ENCODE data around the gene RXRA. TPM values are rescaled to one million over a fixed set of nuclear protein-coding genes. Genes with fewer than 3 reads are reported as not detected.

RXRA gene
- total RNA-seq, 4 donors from 2014 or later: 17.1 to 84.6 (median 24.0) TPM

GRCh38 chr9:134286471-134287245 is 39.6 kb upstream of the RXRA start:
- intact Hi-C loops (cut with DNase I; ENCODE audit: low total_unique reads): no loop called here
- H3K4me1 ChIP-seq: peaks cover 0 to 10% of the 10 kb centered on the region in 2 donors
- no peak overlapping the region for H3K27ac ChIP-seq
- TF ChIP-seq POLR2A (IDR thresholded peaks at IDR 0.05): no peak
- TF ChIP-seq CTCF (IDR thresholded peaks at IDR 0.05): no peak
- DNase-seq: no peak
- H3K27me3 ChIP-seq: no peaks in the 10 kb centered on the region
- no peaks in the 10 kb centered on the region for H3K9me3 ChIP-seq
- no peaks in the 10 kb centered on the region for H3K36me3 ChIP-seq
- H3K4me3 ChIP-seq: no peak overlapping the region

DNA sequence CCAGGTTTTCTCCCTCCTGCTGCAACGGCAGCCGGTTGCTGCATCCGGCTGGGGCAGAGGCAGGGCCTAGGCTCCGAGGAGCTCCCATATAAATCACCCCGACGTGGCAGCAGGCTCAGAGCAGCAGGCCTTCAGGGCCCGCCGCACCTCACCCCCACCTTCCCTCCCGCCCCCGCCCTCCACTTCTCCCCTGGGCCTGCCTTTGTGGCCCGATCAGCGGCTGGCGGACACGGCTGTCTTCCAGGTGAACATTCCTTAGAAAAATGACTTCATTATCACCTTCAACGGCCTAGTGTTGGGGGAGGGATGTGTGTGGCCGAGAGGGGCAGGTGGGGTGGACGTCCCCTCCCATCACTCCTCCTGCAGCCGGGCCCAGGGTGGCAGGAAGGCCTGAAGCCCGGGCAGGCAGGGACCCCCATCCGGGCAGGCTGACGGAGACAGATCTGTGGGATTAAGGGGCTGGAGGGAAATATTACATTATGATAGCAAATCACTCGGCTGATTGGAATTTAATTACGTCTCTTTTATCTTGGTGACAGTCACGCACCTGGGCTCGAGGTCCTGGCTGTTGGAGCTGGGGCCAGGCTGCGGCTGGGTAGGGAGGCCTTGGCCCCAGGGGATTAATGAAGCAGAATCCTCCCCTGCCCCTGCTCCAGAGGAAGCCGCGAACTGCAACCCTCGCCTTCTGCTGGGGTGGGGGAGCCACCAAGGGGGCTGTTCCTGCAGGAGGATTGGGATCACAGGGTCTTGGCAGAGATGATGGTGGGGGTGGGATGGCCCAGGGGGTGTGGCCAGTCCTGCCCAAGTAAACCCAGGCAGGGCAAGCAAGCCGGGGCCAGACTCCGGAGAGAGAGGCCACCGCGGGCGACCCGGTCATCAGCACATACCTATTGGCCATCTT is 38.4 kb upstream of the RXRA start:
- Histone ChIP-seq H3K4me1 (peaks cover 0 to 10% of the 10 kb centered on the region in 2 donors), H3K27me3 (no peaks in the 10 kb centered on the region), H3K36me3 (no peaks in the 10 kb centered on the region), H3K9me3 (no peaks in the 10 kb centered on the region), H3K4me3 (no peak overlapping the region), H3K27ac (no peak overlapping the region)
- DNase-seq: no peak
- TF ChIP-seq POLR2A (IDR thresholded peaks at IDR 0.05) (no peak), CTCF (IDR thresholded peaks at IDR 0.05) (no peak)
- intact Hi-C loops (cut with DNase I; ENCODE audit: low total_unique reads): no loop called here

GRCh38 chr9:134288746-134289145 is 37.5 kb upstream of the RXRA start:
- Histone ChIP-seq H3K36me3 (no peaks in the 10 kb centered on the region), H3K27ac (no peak overlapping the region), H3K9me3 (no peaks in the 10 kb centered on the region), H3K4me1 (peaks cover 0 to 8% of the 10 kb centered on the region in 2 donors), H3K4me3 (no peak overlapping the region), H3K27me3 (no peaks in the 10 kb centered on the region)
- TF ChIP-seq CTCF (IDR thresholded peaks at IDR 0.05) (no peak), POLR2A (IDR thresholded peaks at IDR 0.05) (no peak)
- no peak for DNase-seq
- intact Hi-C loops (cut with DNase I; ENCODE audit: low total_unique reads): no loop called here

DNA sequence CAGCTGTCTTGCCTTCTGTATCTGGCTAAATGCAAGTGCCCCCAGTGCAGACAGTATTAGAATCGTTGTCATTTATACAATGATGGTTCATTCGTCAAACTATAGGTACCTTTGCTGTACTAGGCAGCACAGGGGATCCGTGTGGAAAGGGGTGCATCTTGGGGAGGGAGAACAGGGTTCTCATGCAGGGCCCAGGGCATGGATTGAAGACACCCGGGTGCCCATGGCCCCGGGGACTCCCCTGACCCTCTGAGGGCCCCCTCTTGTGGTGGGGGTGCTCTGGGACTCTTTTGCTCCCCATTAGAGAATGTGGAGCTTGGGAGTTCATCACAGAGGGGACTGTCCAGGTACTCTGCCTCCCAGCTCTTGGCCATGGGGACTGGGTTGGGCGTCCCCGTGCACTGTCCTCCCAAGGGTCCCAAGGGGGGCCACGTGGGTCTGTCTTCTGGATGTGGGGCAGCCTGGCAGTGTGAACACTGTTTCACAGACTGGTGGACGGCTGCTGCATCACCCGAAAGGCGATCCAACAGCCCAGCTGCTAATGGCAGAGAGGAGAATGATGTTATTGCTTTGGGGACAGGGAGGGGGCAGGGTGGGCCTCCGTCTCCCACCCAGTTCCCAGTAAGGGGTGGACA is 36.9 kb upstream of the RXRA start:
- TF ChIP-seq POLR2A (IDR thresholded peaks at IDR 0.05): no peak
- TF ChIP-seq CTCF (IDR thresholded peaks at IDR 0.05): no peak
- H3K27ac ChIP-seq: no peak overlapping the region
- peaks cover 0 to 10% of the 10 kb centered on the region in 2 donors for H3K4me1 ChIP-seq
- intact Hi-C loops (cut with DNase I; ENCODE audit: low total_unique reads): no loop called here
- DNase-seq: no peak
- H3K9me3 ChIP-seq: no peaks in the 10 kb centered on the region
- H3K27me3 ChIP-seq: no peaks in the 10 kb centered on the region
- H3K4me3 ChIP-seq: no peak overlapping the region
- H3K36me3 ChIP-seq: no peaks in the 10 kb centered on the region
